Muscle of leg (tissue), 11 donors: ENCODE results near the gene USP34. TPM values are rescaled to one million over a fixed set of nuclear protein-coding genes. Genes with fewer than 3 reads are reported as not detected.
A peak's percentile ranks its signal among the peaks of the same experiment; 100 is the strongest.
"Not testable (repeated sequence)": the region's sequence is repeated elsewhere in the genome, so short reads cannot be mapped to it uniquely, and the experiment has no call there.

Source experiments
- DNase-seq: peaks from one replicate; pipeline ENCODE4 v3.0.0; 2013
- H3K27ac ChIP-seq: one replicate; pipeline ENCODE4 v1.5.1; 2013; ENCODE audit warnings: mild to moderate bottlenecking, low read length, control low read depth
- H3K27me3 ChIP-seq: one replicate; pipeline ENCODE4 v1.6.1; 2013; ENCODE audit warnings: low read length; ENCODE audit not compliant: control insufficient read depth, insufficient read depth
- H3K36me3 ChIP-seq: one replicate; pipeline ENCODE4 v1.6.1; 2013; ENCODE audit warnings: low read length; ENCODE audit not compliant: control insufficient read depth, insufficient read depth
- H3K4me1 ChIP-seq: one replicate; pipeline ENCODE4 v1.6.1; 2013; ENCODE audit warnings: low read length; ENCODE audit not compliant: control insufficient read depth, insufficient read depth
- H3K4me3 ChIP-seq: one replicate; pipeline ENCODE4 v1.5.1; 2013; ENCODE audit warnings: low read length, control low read depth
- H3K9me3 ChIP-seq: replicated peaks from 2 replicates; pipeline ENCODE4 v1.6.1; 2013; ENCODE audit warnings: low read depth, low read length; ENCODE audit not compliant: control insufficient read depth
- WGBS: methylation state at CpG from one replicate; pipeline ENCODE4 v1.1.5; 2013; ENCODE audit warnings: missing lambda C conversion rate; ENCODE audit not compliant: insufficient coverage; 5-methylcytosine and 5-hydroxymethylcytosine counted together
- polyA plus RNA-seq, 8 donors: library from polyadenylated mRNA; unstranded; fragments of 120-200 nt; gene quantifications; one replicate each; pipeline versions ENCODE4 v1.2.1 to v1.2.3, GENCODE V29; 2013; ENCODE audit warnings: inconsistent platforms in 1 of 8, low replicate concordance in 1 of 8; ENCODE audit not compliant: insufficient read length in 8 of 8, insufficient read depth in 1 of 8
- total RNA-seq: library from RNA; stranded (reverse); fragments of 120-200 nt; gene quantifications from one replicate; pipeline ENCODE4 v1.2.4, GENCODE V29; 2013

USP34 gene
- total and polyA plus RNA-seq, 9 donors: 62.5 to 88.2 (median 77.9) TPM

GRCh38 chr2:61411109-61411508 is 59.8 kb downstream of the USP34 start:
- no peaks in the 10 kb centered on the region for H3K27me3 ChIP-seq
- H3K27ac ChIP-seq: no peak overlapping the region
- no peaks in the 10 kb centered on the region for H3K36me3 ChIP-seq
- H3K4me1 ChIP-seq: no peaks in the 10 kb centered on the region
- no peak overlapping the region for H3K4me3 ChIP-seq
- DNase-seq: no peak
- no peaks in the 10 kb centered on the region for H3K9me3 ChIP-seq
- no CpG with 5 or more reads among the region's 5 CpGs for WGBS

- H3K27me3 ChIP-seq: no peaks in the 10 kb centered on the region
- no peaks in the 10 kb centered on the region for H3K36me3 ChIP-seq
- H3K4me3 ChIP-seq: no peak overlapping the region
- no peaks in the 10 kb centered on the region for H3K4me1 ChIP-seq
- WGBS: no CpG with 5 or more reads among the region's 3 CpGs
- DNase-seq: no peak
- no peaks in the 10 kb centered on the region for H3K9me3 ChIP-seq
- H3K27ac ChIP-seq: no peak overlapping the region
Measured at GRCh38 chr2:61410185-61410584, 60.7 kb downstream of the USP34 start.

- H3K36me3 ChIP-seq: peaks cover 3% of the 10 kb centered on the region
- H3K27me3 ChIP-seq: no peaks in the 10 kb centered on the region
- no peak overlapping the region for H3K27ac ChIP-seq
- WGBS: no CpG with 5 or more reads among the region's 2 CpGs
- no peaks in the 10 kb centered on the region for H3K9me3 ChIP-seq
- H3K4me3 ChIP-seq: no peak overlapping the region
- DNase-seq: no peak
- H3K4me1 ChIP-seq: no peaks in the 10 kb centered on the region
Measured at GRCh38 chr2:61405813-61406212, 65.1 kb downstream of the USP34 start.

- Histone ChIP-seq H3K4me3 (no peak overlapping the region), H3K4me1 (no peaks in the 10 kb centered on the region), H3K9me3 (no peaks in the 10 kb centered on the region), H3K27ac (no peak overlapping the region), H3K27me3 (no peaks in the 10 kb centered on the region), H3K36me3 (peaks cover 3% of the 10 kb centered on the region)
- no peak for DNase-seq
- no CpG with 5 or more reads among the region's 1 CpG for WGBS
Measured at GRCh38 chr2:61404438-61404837, 66.4 kb downstream of the USP34 start.

GRCh38 chr2:61398413-61398812 is 72.5 kb downstream of the USP34 start:
- Histone ChIP-seq H3K9me3 (no peaks in the 10 kb centered on the region), H3K27me3 (no peaks in the 10 kb centered on the region), H3K27ac (no peak overlapping the region), H3K4me1 (no peaks in the 10 kb centered on the region), H3K4me3 (no peak overlapping the region), H3K36me3 (peaks cover 8% of the 10 kb centered on the region)
- WGBS: 96% methylated on average over 9 of the region's 12 CpGs
- DNase-seq: no peak

- Histone ChIP-seq H3K36me3 (peaks cover 12% of the 10 kb centered on the region), H3K4me3 (no peak overlapping the region), H3K9me3 (no peaks in the 10 kb centered on the region), H3K4me1 (no peaks in the 10 kb centered on the region), H3K27me3 (no peaks in the 10 kb centered on the region), H3K27ac (no peak overlapping the region)
- no peak for DNase-seq
- WGBS: 100% methylated on average over 1 of the region's 4 CpGs
Measured at GRCh38 chr2:61396005-61396404, 74.9 kb downstream of the USP34 start.

GRCh38 chr2:61387588-61387987 is 83.3 kb downstream of the USP34 start:
- not testable (repeated sequence) for H3K4me1 ChIP-seq, H3K9me3 ChIP-seq, DNase-seq, H3K4me3 ChIP-seq, H3K36me3 ChIP-seq, H3K27ac ChIP-seq, H3K27me3 ChIP-seq
- no CpG with 5 or more reads among the region's 7 CpGs for WGBS

GRCh38 chr2:61380882-61381197 is 90.0 kb downstream of the USP34 start:
- DNase-seq, H3K4me1 ChIP-seq, H3K9me3 ChIP-seq, H3K4me3 ChIP-seq, H3K27me3 ChIP-seq: not testable (repeated sequence)
- H3K27ac ChIP-seq: peak overlapping the region; percentile 4
- peaks cover 24% of the 10 kb centered on the region for H3K36me3 ChIP-seq
- WGBS: 67% methylated on average over 1 of the region's 4 CpGs

GRCh38 chr2:61380056-61380881 is 90.6 kb downstream of the USP34 start:
- Histone ChIP-seq H3K4me3 (no peak overlapping the region), H3K27me3 (no peaks in the 10 kb centered on the region), H3K4me1 (no peaks in the 10 kb centered on the region), H3K9me3 (no peaks in the 10 kb centered on the region), H3K27ac (peak overlapping the region; percentile 4), H3K36me3 (peaks cover 24% of the 10 kb centered on the region)
- no CpG with 5 or more reads among the region's 4 CpGs for WGBS
- DNase-seq: peak; percentile 53

- DNase-seq: peak; percentile 40
- Histone ChIP-seq H3K27me3 (no peaks in the 10 kb centered on the region), H3K36me3 (peaks cover 24% of the 10 kb centered on the region), H3K4me3 (no peak overlapping the region), H3K4me1 (no peaks in the 10 kb centered on the region), H3K27ac (no peak overlapping the region), H3K9me3 (no peaks in the 10 kb centered on the region)
- no CpG with 5 or more reads among the region's 2 CpGs for WGBS
Measured at GRCh38 chr2:61379521-61379920, 91.4 kb downstream of the USP34 start.

GRCh38 chr2:61378281-61378680 is 92.6 kb downstream of the USP34 start:
- Histone ChIP-seq H3K4me1 (no peaks in the 10 kb centered on the region), H3K27ac (no peak overlapping the region), H3K27me3 (no peaks in the 10 kb centered on the region), H3K9me3 (no peaks in the 10 kb centered on the region), H3K4me3 (no peak overlapping the region), H3K36me3 (peaks cover 32% of the 10 kb centered on the region)
- WGBS: no CpG with 5 or more reads among the region's 5 CpGs
- no peak for DNase-seq
